Transverse colon (tissue), 4 donors: ENCODE data around the gene DHRS12. TPM values are rescaled to one million over a fixed set of nuclear protein-coding genes. Genes with fewer than 3 reads are reported as not detected.
A peak's percentile ranks its signal among the peaks of the same experiment; 100 is the strongest.

Experiments used
- DNase-seq: peaks from one replicate; pipeline ENCODE4 v3.0.0-alpha.2; 2019
- H3K27ac ChIP-seq, 4 donors: fragments of 200-600 bp; sonication (generic); 2 replicates each; pipeline ENCODE4 v1.5.1; 2016 to 2018; ENCODE audit warnings: inconsistent platforms in 4 of 4
- H3K27me3 ChIP-seq: fragments of 200-600 bp; sonication (generic); 2 replicates; pipeline ENCODE4 v1.5.1; 2017; ENCODE audit warnings: inconsistent platforms
- H3K36me3 ChIP-seq, 4 donors: fragments of 200-600 bp; sonication (generic); 2 replicates each; pipeline ENCODE4 v1.5.1; 2017 to 2019; ENCODE audit warnings: inconsistent platforms in 4 of 4
- H3K4me1 ChIP-seq, 4 donors: fragments of 200-600 bp; sonication (generic); 2 replicates each; pipeline ENCODE4 v1.5.1; 2017 to 2020; ENCODE audit warnings: inconsistent platforms in 4 of 4
- H3K4me3 ChIP-seq, 4 donors: fragments of 200-600 bp; sonication (generic); 1 replicate in 1 of 4; 2 replicates in 3 of 4; pipeline versions ENCODE4 v1.5.1 to v1.6.1; 2017 to 2019; ENCODE audit warnings: inconsistent platforms in 4 of 4
- H3K9me3 ChIP-seq, 2 donors: fragments of 200-600 bp; sonication (generic); 2 replicates each; pipeline ENCODE4 v1.5.1; 2017 to 2019; ENCODE audit warnings: inconsistent platforms in 2 of 2
- EP300 ChIP-seq: sonication (generic); formaldehyde crosslinking; IDR thresholded peaks from one replicate; pipeline ENCODE4 v1.6.1; 2017; ENCODE audit warnings: antibody characterized with exemption, low read depth
- POLR2A ChIP-seq: fragments of 450-650 bp; IDR thresholded peaks from one replicate; pipeline ENCODE4 v1.6.1; 2016; ENCODE audit warnings: antibody characterized with exemption, mild to moderate bottlenecking, moderate library complexity
- POLR2AphosphoS5 ChIP-seq, 3 donors: sonication (generic); formaldehyde crosslinking; IDR thresholded peaks; one replicate each; pipeline ENCODE4 v1.6.1; 2016; ENCODE audit warnings: antibody characterized with exemption in 3 of 3
- WGBS, 2 donors: methylation state at CpG; one replicate each; pipeline ENCODE4 v1.1.5; 2018; ENCODE audit warnings: low coverage in 1 of 2; 5-methylcytosine and 5-hydroxymethylcytosine counted together
- in situ Hi-C, 4 donors: fragments of 200-750 bp; cut with MboI; loops; one replicate each; pipeline versions ENCODE4 v1.15.0 to v1.15.1; 2017; ENCODE audit warnings: low sequenced_read_pairs in 3 of 4, low pct_ligation_motif_present in 1 of 4, low pct_unique_long_range_greater_than_20kb in 1 of 4
- intact Hi-C: fragments of 100-400 bp; cut with DNase I; formaldehyde crosslinking; loops from one replicate; pipeline ENCODE4 v1.15.1; 2023; ENCODE audit warnings: low total_unique reads
- total RNA-seq, 4 donors: library from RNA; depleted of rRNA; stranded (reverse); fragments of >200 nt; gene quantifications; one replicate each; pipeline ENCODE4 v1.1.0, GENCODE V29; 2016
- TF ChIP-seq, protein P1 (sequence below), 5 experiments: fragments of 200-600 bp in 3 of 5; fragments of 450-650 bp in 2 of 5; sonication (generic) in 3 of 5; IDR thresholded peaks; 1 replicate in 2 of 5; 2 replicates in 3 of 5; pipeline ENCODE4 v1.5.1; 2016 to 2017; ENCODE audit warnings: antibody characterized with exemption in 5 of 5, inconsistent platforms in 3 of 5, mild to moderate bottlenecking in 2 of 5, moderate library complexity in 1 of 5

DHRS12 gene
- total RNA-seq, 4 donors from 2014 or later = 5.2 to 17.8 (median 13.5) TPM

DNA sequence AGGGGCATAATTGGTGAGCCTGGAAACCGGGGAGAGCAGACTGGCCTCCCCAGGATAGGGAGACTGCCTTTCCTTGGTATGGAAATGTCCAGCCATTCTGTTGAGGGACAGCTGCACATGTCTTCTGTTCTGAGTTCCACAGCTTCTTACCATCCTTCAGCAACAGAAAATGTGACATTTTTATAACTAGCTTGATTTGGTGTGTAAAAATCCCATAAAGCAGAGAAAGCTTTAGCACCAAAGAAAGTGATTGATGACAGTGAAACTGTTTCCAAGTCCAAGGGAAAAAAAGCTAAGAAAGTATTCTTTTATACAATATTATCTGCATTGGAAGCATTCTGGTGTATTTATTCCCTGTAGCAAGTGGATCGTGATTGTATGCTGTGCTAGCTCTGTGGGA is 61.9 kb downstream of the DHRS12 start:
- no peaks in the 10 kb centered on the region for H3K9me3 ChIP-seq
- intact Hi-C loops = no loop called here
- WGBS, 2 donors = 86 to 96% methylated on average over 1 to 2 of the region's 2 CpGs
- TF ChIP-seq EP300 (no peak), POLR2AphosphoS5 (IDR thresholded peaks at IDR 0.05) (no peak), POLR2A (no peak)
- TF ChIP-seq, protein P1, sequence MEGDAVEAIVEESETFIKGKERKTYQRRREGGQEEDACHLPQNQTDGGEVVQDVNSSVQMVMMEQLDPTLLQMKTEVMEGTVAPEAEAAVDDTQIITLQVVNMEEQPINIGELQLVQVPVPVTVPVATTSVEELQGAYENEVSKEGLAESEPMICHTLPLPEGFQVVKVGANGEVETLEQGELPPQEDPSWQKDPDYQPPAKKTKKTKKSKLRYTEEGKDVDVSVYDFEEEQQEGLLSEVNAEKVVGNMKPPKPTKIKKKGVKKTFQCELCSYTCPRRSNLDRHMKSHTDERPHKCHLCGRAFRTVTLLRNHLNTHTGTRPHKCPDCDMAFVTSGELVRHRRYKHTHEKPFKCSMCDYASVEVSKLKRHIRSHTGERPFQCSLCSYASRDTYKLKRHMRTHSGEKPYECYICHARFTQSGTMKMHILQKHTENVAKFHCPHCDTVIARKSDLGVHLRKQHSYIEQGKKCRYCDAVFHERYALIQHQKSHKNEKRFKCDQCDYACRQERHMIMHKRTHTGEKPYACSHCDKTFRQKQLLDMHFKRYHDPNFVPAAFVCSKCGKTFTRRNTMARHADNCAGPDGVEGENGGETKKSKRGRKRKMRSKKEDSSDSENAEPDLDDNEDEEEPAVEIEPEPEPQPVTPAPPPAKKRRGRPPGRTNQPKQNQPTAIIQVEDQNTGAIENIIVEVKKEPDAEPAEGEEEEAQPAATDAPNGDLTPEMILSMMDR (IDR thresholded peaks at IDR 0.05) = no peak
- H3K4me3 ChIP-seq = no peak overlapping the region
- peaks cover 0 to 11% (median 3%) of the 10 kb centered on the region in 4 donors for H3K4me1 ChIP-seq
- DNase-seq = no peak
- no peaks in the 10 kb centered on the region for H3K27me3 ChIP-seq
- no peaks in the 10 kb centered on the region for H3K36me3 ChIP-seq
- in situ Hi-C loops = no loop called here
- peak overlapping the region in 1 of 4 donors; percentile 71 for H3K27ac ChIP-seq

DNA sequence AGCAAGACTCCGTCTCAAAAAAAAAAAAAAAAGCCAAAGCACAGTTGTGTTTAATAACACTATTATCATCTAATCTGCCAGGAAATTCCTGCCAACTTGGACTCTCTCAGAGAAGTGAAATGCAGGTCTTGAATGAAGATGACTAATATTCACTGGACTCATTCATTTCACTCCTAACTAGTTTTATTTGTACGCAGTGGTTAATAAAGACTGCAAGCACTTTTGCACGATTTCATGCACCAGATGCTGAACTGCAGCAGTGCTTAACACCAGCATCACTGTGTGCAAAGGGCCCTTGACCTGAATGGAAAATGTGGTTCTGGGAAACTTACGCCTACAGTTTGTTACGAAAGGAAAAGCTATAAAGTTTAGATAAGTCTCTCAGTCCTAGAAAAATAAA is 63.3 kb downstream of the DHRS12 start:
- H3K4me3 ChIP-seq = no peak overlapping the region
- peaks cover 0 to 11% (median 3%) of the 10 kb centered on the region in 4 donors for H3K4me1 ChIP-seq
- H3K27me3 ChIP-seq = no peaks in the 10 kb centered on the region
- no peak for DNase-seq
- in situ Hi-C loops = no loop called here
- H3K36me3 ChIP-seq = no peaks in the 10 kb centered on the region
- intact Hi-C loops = no loop called here
- no peaks in the 10 kb centered on the region for H3K9me3 ChIP-seq
- WGBS, 2 donors = 64 to 70% methylated on average over 5 of the region's 5 CpGs
- no peak for TF ChIP-seq POLR2AphosphoS5 (IDR thresholded peaks at IDR 0.05)
- TF ChIP-seq EP300 = no peak
- TF ChIP-seq, protein P1 (IDR thresholded peaks at IDR 0.05) = no peak
- no peak for TF ChIP-seq POLR2A
- H3K27ac ChIP-seq = peak overlapping the region; percentile 54 to 71 (median 64)

DNA sequence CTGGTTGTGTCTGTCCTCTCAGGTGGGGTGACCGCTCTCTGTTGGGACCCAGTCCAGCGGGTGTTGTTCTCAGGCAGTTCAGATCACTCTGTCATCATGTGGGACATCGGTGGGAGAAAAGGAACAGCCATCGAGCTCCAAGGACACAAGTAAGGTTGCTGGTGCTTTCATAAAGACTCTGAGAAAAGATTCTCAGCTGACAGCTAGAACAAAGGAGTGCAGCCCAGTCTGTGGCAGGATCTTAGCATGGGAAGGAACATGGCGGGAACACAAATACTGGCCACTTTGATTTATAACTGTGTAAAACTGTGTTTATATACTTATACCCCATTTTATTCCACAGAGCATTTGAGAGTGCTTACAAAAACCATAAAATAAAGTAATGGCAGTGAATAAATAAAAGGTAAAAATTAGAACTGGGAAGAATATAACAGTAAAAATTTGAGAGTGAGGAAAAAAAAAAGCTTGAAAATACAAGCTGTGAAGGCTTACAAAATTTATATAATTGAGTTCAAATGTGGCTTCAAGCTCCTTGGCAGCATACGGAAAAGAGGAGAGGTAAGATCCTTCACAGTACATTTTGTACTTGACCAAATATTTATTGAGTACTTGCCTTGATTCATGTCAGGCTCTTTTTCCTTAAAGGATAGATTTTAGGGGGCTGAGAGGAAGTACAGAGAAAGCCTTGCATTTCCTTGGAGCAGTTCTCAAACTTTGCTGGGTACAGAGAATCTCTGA is 64.8 kb downstream of the DHRS12 start:
- no peak for DNase-seq
- WGBS, 2 donors = 73 to 77% methylated on average over 4 to 6 of the region's 6 CpGs
- Histone ChIP-seq H3K4me1 (peaks cover 0 to 11% (median 3%) of the 10 kb centered on the region in 4 donors), H3K27ac (peak overlapping the region; percentile 54 to 71 (median 64)), H3K36me3 (no peaks in the 10 kb centered on the region), H3K4me3 (no peak overlapping the region), H3K27me3 (no peaks in the 10 kb centered on the region), H3K9me3 (no peaks in the 10 kb centered on the region)
- in situ Hi-C loops (no loop called here), intact Hi-C loops (loop anchor here (10.0 kb wide), 1 partner anchor 154 kb away; the partner anchor contains the start of gene WDFY2)
- TF ChIP-seq EP300 (no peak), POLR2AphosphoS5 (IDR thresholded peaks at IDR 0.05) (no peak), POLR2A (no peak)
- TF ChIP-seq, protein P1 (IDR thresholded peaks at IDR 0.05) = no peak

DNA sequence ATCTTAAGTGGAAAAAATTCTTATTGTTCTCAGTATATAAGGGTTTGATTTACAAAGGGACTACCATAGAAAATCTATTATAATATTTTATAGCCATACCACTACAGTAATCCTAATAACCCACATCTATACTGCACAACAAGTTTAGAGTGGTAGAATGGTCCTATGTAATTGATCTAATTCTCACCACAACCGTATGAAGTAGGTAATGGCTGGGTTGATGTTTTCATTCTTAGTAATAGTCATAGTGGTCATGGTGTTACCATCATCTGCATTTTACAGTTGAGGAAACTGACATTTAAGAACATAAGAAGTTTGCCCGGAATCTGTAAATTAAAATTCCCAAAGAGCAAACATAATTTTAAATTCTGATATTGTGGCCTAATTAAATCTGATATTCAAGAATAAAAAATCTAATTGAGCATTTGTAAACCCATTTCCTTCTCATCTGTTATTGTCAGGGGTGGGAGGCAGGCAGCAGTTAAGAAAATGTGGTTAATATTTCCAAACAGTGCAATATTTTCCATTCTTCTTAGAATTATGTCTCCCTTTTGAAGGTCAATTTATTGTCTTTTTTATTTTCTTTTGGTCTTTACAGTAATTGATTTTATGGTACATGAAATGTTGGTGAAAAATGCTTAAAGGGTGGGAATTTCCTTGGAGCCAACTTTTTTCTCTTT is 65.6 kb downstream of the DHRS12 start:
- Histone ChIP-seq H3K36me3 (no peaks in the 10 kb centered on the region), H3K9me3 (no peaks in the 10 kb centered on the region), H3K27ac (peak overlapping the region; percentile 54 to 71 (median 64)), H3K27me3 (no peaks in the 10 kb centered on the region), H3K4me3 (no peak overlapping the region), H3K4me1 (peaks cover 0 to 16% (median 5%) of the 10 kb centered on the region in 4 donors)
- intact Hi-C loops = loop anchor here (10.0 kb wide), 1 partner anchor 154 kb away; the partner anchor contains the start of gene WDFY2
- DNase-seq = no peak
- no peak for TF ChIP-seq POLR2AphosphoS5 (IDR thresholded peaks at IDR 0.05)
- no peak for TF ChIP-seq EP300
- TF ChIP-seq, protein P1 (IDR thresholded peaks at IDR 0.05) = no peak
- TF ChIP-seq POLR2A = no peak
- 78 to 88% methylated on average over 2 of the region's 2 CpGs for WGBS, 2 donors
- in situ Hi-C loops = no loop called here
